Tibial nerve (tissue), 3 donors: ENCODE data around the gene STRIP1.

Experiments
- CTCF ChIP-seq, 5 experiments: fragments of 200-600 bp in 3 of 5; fragments of 450-650 bp in 2 of 5; sonication (generic) in 3 of 5; IDR thresholded peaks; one replicate each; pipeline ENCODE4 v1.5.1; 2016 to 2019; ENCODE audit warnings: antibody characterized with exemption in 5 of 5, mild to moderate bottlenecking in 3 of 5, moderate library complexity in 2 of 5
- POLR2A ChIP-seq, 2 donors: fragments of 450-650 bp; IDR thresholded peaks; one replicate each; pipeline ENCODE4 v1.6.1; 2017; ENCODE audit warnings: antibody characterized with exemption in 2 of 2, mild to moderate bottlenecking in 2 of 2, moderate library complexity in 2 of 2

GRCh38 chr1:110062612-110063011, 28.2 kb downstream of the STRIP1 start:
- TF ChIP-seq CTCF (IDR thresholded peaks at IDR 0.05), result no peak
- TF ChIP-seq POLR2A (IDR thresholded peaks at IDR 0.05), result no peak
